Limb (tissue), 2 donors: ENCODE data around the gene IFNAR1.
"Not testable (repeated sequence)": the region's sequence is repeated elsewhere in the genome, so short reads cannot be mapped to it uniquely, and the experiment has no call there.

Source experiments
- DNase-seq, 2 donors: peaks; one replicate each; pipeline ENCODE4 v3.0.0-alpha.2; 2016; ENCODE audit errors: extremely low spot score in 2 of 2

The IFNAR1 gene

GRCh38 chr21:33305938-33306337 is 18.8 kb upstream of the IFNAR1 start:
- no peak for DNase-seq

DNA sequence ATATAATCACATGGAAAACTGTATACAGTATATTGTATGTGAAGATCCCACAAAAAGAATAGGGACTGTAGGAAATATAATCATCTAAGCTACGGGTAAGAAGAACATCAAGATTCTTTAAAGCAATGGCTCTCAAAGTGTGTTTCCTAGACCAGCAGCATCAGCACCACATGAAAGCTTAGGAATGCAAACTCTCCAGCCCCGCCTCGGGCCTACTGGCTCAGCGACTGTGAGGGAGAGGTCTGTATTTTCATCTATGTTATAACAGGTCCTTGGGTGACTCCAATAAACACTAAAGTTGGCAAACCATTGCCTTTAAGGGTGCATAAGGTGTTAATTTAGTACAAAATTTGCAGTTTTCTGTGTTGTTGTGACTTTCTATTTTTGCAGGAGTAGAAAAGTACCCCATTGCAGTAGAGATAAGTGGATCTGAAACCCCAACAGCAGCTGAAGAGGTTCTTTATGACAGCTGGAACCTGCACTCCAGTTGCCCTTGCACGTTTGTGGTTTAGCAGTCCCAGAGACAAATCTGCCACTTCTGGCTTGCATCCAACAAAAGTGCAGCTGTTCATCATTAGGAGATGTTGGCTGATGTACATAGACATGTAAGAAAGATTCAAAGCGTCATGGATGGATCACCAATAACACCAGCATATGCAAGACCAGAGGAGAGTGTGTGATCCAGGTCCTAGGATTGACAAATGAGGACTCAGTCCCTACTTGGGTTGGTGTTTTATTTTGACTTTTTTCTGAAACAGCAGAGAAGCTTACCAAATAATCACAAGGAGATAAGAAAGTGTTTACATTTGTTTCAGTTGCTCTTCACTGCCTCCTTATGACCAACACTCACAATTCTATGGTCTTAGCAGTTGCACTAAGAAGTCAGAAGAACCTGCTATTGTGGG is 15.9 kb upstream of the IFNAR1 start:
- DNase-seq = peak; percentile 57 to 67

- no peak for DNase-seq
These were observed 15.0 kb upstream of the IFNAR1 start for GRCh38 chr21:33309778-33310177.

DNA sequence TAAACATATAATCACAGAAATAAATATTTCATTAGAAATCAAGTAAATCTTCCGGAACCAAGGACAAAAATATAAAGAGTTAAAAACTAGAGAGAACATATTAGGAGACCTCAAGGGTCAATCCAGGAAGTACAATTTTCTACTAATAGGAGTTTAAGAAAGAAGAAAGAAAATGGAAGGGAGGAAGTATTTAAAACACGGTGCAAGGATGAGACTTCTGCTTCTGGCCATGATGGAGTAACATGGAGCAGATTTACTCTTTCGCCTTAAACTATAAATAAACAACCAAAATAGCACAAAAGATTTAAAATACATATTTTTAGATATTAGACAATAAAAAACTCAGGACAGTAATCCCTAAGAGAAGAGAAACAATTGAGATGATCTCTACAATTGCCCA is 12.6 kb upstream of the IFNAR1 start:
- DNase-seq = no peak

- DNase-seq = no peak
These were observed 11.6 kb upstream of the IFNAR1 start for GRCh38 chr21:33313183-33313582.

DNA sequence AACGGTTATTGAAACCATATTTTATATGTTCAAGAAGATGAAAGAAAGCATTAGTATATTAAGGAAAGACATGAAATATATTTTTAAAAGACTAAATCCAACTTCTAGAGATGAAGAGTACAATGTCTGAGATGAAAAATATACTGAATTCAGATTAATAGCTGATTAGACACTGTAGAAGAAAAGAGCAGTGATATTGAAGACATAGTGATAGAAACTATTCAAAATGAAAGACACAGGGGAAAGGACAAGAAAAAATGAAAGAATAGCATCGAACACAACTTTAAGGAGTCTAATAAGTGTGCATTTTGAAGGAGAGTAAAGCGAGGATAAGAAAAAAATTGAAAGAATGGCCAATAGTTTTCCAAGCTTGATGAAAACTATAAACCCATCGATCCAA is 11.2 kb upstream of the IFNAR1 start:
- DNase-seq = no peak

- DNase-seq = no peak
These were observed 10.7 kb upstream of the IFNAR1 start for GRCh38 chr21:33314111-33314510.

GRCh38 chr21:33315946-33316710 is 8.6 kb upstream of the IFNAR1 start:
- no peak for DNase-seq

DNA sequence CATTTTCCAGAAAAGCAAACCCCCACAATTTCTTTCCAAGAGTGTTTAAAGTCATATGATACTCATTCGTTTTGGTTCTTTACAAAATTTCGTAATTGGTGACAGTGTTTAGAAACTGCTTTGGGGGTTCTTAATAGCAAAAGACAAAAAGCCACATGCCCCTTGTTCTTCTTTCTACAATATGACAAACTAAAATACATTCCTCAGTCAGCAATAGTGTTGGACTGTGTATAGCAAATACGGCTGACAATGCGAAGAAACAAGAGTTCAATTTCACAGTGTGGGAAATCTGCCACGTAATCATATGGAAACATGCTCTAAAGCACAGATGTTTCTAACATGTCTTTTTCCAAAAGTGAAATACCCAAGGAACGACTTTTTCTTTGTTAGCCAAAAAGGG is 7.6 kb upstream of the IFNAR1 start:
- peak in 1 of 2 donors; percentile 63 for DNase-seq

- DNase-seq = no peak
These were observed 6.8 kb upstream of the IFNAR1 start for GRCh38 chr21:33317786-33318486.

DNA sequence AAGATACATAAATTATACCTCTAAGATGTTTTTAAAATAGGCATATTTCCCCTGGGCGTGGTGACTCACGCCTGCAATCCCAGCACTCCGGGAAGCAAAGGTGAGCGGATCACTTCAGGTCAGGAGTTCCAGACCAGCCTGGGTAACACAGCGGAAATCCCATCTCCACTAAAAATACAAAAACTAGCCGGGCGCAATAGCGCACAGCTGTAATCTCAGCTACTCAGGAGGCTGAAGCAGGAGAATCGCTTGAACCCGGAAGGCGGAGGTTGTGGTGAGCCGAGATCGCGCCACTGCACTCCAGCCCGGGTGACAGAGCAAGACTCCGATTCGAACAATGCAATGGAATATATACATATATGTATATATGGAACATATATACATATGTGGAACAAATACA is 3.8 kb upstream of the IFNAR1 start:
- not testable (repeated sequence) for DNase-seq

DNA sequence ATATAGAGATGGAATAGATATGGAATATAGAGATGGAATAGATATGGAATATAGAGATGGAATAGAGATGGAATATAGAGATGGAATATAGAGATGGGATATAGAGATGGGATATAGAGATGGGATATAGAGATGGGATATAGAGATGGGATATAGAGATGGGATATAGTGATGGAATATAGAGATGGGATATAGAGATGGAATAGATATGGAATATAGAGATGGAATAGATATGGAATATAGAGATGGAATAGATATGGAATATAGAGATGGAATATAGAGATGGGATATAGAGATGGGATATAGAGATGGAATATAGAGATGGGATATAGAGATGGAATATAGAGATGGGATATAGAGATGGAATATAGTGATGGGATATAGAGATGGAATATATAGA is 1.2 kb upstream of the IFNAR1 start:
- not testable (repeated sequence) for DNase-seq

- DNase-seq = peak; percentile 56 to 77
These were observed 675 bp downstream of the IFNAR1 start for GRCh38 chr21:33325222-33326067.

GRCh38 chr21:33327326-33327725 is 2.6 kb downstream of the IFNAR1 start:
- DNase-seq = no peak

DNA sequence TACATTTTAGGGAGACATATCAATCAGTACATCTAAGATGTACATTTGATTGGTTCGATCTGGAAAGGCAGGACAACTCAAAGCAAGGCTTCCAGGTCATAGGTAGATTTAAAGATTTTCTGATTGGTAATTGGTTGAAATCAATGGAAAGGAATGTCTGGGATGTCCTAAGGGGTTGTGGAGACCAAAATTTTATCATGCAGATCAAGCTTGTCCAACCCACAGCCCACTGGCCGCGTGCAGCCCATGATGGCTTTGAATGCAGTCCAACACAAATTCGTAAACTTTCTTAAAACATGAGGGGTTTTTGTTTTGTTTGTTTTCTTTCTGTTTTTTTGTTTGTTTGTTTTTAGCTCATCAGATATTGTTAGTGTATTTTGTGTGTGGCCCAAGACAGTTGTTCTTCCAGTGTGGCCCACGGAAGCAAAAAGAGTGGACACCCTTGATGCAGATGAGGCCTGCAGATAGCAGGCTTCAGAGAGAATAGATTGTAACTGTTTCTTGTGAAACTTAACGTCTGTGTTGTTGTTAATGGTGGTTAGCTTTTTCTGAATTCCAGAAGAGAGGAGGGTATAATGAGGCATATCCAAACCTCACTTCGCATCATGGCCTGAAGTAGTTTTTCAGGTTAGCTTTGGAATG is 3.1 kb downstream of the IFNAR1 start:
- DNase-seq = no peak

DNA sequence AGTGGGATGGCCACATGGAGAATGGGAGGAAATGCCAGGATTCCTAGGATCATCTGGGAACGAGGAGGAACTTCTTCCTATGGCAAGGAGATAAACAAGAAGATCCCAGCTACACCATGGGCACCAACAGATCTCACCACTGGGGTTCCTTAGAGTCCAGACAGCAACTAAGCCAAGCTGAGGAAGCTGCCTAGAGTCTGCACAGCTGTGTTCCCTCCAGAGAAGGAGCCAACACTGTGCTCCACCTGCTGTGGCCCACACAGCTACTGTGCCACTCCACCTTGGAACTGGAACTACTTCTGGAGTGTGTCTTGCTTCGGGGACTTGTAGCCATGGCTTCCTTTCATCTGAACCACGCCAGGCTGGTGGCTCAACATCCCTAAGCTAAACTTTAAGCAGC is 6.0 kb downstream of the IFNAR1 start:
- no peak for DNase-seq

DNA sequence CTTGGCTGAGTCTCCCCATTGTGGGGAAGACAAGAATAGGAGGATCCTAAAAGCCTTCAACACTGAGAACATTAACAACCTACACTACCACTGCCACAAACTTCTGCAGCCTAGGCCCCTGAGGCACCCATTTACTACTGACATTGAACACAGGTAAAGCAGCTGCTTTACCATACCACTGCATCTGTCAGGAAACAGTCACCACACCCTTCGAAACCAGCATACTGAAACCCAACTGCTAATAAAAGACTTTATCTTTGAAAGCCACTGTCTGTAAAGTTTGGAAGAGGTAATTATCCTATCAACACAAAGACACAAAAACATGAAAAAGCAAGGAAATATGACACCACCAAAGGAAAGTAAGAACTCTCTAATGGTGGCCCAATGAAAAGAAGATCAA is 7.4 kb downstream of the IFNAR1 start:
- DNase-seq = no peak

DNA sequence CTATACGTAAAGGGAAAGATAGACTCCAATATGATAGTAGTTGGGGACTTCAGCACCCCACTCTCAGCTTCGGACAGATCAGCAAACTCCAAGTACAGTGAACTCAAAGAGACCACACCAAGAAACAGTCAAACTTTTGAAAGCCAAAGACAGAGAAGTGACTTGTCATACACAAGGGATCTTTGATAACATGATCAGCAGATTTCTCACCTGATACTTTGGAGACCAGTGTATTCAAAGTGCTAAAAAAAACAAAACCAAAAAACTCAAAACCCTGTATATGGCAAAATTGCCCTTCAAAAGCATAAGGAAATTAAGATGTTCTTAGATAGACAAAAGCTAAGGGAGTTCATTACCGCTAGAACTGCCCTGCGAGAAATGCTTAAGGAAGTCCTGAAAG is 9.4 kb downstream of the IFNAR1 start:
- DNase-seq = no peak

DNA sequence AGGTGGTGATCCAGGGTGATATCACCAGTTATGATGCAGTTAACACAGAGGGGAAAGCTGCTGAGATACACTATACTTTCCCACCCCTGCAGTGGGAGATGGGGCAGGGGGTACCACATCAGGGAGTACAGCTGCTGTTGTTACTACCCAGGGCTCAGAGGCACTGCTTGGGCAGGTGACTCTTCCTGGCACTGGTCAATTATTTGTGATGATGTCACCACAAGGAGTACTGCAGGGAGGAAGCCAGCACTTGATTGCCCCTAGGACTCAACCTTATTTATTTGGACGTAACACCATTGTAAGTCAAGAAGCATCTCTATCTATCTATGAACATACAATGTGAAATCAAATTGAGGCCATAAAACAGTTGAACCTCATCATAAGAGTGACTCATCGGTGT is 10.1 kb downstream of the IFNAR1 start:
- DNase-seq = no peak

DNA sequence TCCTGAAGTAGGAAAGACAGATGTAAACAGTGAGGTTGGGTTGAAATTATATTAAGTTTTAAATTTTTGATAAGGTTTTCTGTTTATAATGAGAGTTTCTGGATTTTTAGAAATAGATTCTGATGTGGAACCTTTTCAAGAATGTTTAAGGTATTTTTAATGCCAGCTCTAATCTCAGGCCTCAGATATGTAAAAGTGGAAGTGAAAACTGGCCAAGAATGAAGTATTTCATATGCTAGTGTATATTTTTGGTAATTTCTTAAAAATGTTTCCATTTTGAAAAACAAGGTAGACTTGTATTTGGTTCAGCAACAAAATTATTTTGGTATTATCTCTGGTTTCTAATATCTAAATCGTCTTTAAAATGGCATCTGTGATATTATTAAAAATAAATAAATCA is 14.4 kb downstream of the IFNAR1 start:
- no peak for DNase-seq

GRCh38 chr21:33339918-33340317 is 15.1 kb downstream of the IFNAR1 start:
- no peak for DNase-seq
